Activated T-helper 2 cell treated with anti-CD3 and anti-CD28 coated beads, Interferon-gamma antibody, Interleukin-2, Interleukin-4, amounts not matched to agents 10 μg/mL and 5 μg/mL and 100 μg/mL, durations not matched to agents 14 hours and 24 hours and 36 hours (primary cell): ENCODE measurements around the gene MDK. TPM values are rescaled to one million over a fixed set of nuclear protein-coding genes. Genes with fewer than 3 reads are reported as not detected.

ENCODE experiments used
- DNase-seq: peaks from one replicate; pipeline ENCODE4 v3.0.0; 2021; ENCODE audit warnings: low spot score
- H3K27ac Mint-ChIP-seq: one replicate; pipeline ENCODE4 v1.8.0; 2021; ENCODE audit warnings: mixed read lengths
- H3K27me3 Mint-ChIP-seq: one replicate; pipeline ENCODE4 v1.8.0; 2021; ENCODE audit warnings: low read depth, mixed read lengths
- H3K36me3 Mint-ChIP-seq: one replicate; pipeline ENCODE4 v1.8.0; 2021; ENCODE audit warnings: low read depth, mixed read lengths
- H3K4me1 Mint-ChIP-seq: one replicate; pipeline ENCODE4 v1.8.0; 2021; ENCODE audit warnings: low read depth, mixed read lengths
- H3K4me3 Mint-ChIP-seq: one replicate; pipeline ENCODE4 v1.8.0; 2021; ENCODE audit warnings: low read depth, mild to moderate bottlenecking, moderate library complexity, mixed read lengths
- H3K9me3 Mint-ChIP-seq: one replicate; pipeline ENCODE4 v1.8.0; 2021; ENCODE audit warnings: mixed read lengths
- intact Hi-C: fragments of 100-400 bp; cut with micrococcal nuclease; formaldehyde crosslinking; loops from one replicate; pipeline ENCODE4 v1.15.1; 2023
- total RNA-seq: library from RNA; stranded (reverse); gene quantifications from 2 replicates; pipeline ENCODE4 v1.2.3, GENCODE V29; 2022

Gene MDK
- total RNA-seq, 1 donor from 2014 or later, result 2.8 TPM

DNA sequence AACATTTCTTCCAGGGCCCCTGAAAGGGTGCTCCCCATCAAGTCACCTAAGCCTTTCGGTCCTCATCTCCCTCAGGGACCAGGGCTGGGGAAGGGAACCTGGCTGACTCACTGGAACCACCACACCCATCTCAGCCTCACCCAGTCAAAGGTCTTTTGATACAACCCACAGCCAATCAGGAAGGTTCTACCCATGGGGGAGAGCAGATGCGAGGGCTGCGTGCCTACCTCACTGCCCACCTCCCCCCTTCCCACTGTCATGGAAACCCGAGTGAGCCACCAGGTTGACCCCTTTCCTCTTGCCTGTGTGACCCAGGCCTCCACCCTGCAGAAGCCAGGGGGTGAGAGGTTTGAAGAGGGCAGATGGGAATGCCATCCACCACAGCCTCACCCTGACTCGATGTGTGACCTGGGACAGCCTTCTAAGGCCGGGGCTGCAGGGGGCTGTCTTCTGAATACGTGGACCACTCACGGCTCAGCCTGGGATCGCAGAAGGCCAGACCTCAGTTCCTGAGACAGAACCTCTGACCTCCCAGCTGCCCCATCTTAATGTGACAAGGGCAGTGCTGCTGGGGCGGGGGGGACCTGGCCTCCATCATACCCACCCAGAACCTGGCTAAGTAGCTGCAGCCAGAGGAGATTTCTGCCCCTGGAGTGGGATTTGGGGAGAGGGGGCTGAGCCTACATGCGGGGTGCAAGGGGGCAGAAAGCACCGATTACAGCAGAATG is 2.7 kb downstream of the MDK start:
- no peak for DNase-seq
- no peaks in the 10 kb centered on the region for H3K9me3 Mint-ChIP-seq
- peaks cover 14% of the 10 kb centered on the region for H3K4me1 Mint-ChIP-seq
- H3K4me3 Mint-ChIP-seq, result no peak overlapping the region
- peaks cover 2% of the 10 kb centered on the region for H3K36me3 Mint-ChIP-seq
- intact Hi-C loops, result loop anchor here (10.0 kb wide), 1 partner anchor 321 kb away; the partner anchor contains the start of genes ARHGAP1 and ZNF408
- H3K27me3 Mint-ChIP-seq, result peaks cover 50% of the 10 kb centered on the region
- no peak overlapping the region for H3K27ac Mint-ChIP-seq

DNA sequence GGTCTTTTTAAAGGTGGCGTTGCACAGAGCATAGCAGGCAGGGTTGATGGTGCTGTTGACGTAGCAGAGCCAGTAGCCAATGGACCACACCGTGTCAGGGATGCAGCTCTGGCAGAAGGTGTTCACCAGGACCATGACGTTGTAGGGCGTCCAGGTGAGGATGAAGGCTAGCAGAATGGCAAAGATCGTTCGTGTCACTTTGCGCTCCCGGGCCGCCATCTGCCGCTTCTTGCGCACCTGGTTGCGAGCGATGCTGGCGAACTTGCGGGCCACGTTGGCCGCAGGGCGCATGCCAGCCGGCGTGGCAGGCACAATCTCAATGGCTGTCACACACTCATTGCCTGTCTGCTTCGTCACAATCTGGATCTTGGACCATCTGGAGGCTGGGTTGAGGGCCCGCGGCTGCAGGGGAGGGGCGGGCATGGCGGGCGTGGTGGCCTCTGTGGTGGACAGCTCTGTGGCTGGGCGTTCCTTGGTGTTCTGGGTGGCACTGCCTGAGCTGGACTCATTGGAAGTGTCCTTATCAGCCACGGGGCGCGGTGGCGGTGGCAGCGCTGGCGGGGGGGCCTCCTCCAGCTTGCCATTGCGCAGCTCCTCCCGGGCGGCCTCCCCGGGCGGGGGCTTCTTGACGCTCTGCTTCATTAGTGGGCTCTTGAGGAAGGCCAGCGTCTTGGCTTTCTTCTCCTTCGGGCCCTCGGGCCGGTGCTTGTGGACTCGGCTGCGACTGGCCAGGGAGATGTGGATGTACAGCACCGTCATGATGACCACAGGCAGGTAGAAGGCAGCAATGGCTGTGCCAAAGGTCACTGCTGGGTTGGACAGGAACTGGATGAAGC is 3.9 kb downstream of the MDK start:
- H3K27me3 Mint-ChIP-seq, result peaks cover 63% of the 10 kb centered on the region
- intact Hi-C loops, result loop anchor here (5.0 to 10.0 kb wide), 2 partner anchors 232 to 319 kb away; partner anchors contain the start of genes ARHGAP1, ATG13, HARBI1 and ZNF408

GRCh38 chr11:46386005-46386578 is 4.6 kb downstream of the MDK start:
- H3K36me3 Mint-ChIP-seq, result no peaks in the 10 kb centered on the region
- H3K4me3 Mint-ChIP-seq, result no peak overlapping the region
- no peaks in the 10 kb centered on the region for H3K9me3 Mint-ChIP-seq
- peaks cover 67% of the 10 kb centered on the region for H3K27me3 Mint-ChIP-seq
- no peak for DNase-seq
- intact Hi-C loops, result loop anchor here (5.0 to 10.0 kb wide), 2 partner anchors 231 to 319 kb away; partner anchors contain the start of genes ARHGAP1, ATG13, HARBI1 and ZNF408
- peaks cover 14% of the 10 kb centered on the region for H3K4me1 Mint-ChIP-seq
- H3K27ac Mint-ChIP-seq, result no peak overlapping the region

More for the DNA sequence above, 3.9 kb downstream of the MDK start:
- H3K27ac Mint-ChIP-seq, result no peak overlapping the region
- H3K36me3 Mint-ChIP-seq, result no peaks in the 10 kb centered on the region
- no peaks in the 10 kb centered on the region for H3K9me3 Mint-ChIP-seq
- no peak overlapping the region for H3K4me3 Mint-ChIP-seq
- no peak for DNase-seq
- peaks cover 12% of the 10 kb centered on the region for H3K4me1 Mint-ChIP-seq

GRCh38 chr11:46386674-46387073 is 5.2 kb downstream of the MDK start:
- H3K27me3 Mint-ChIP-seq, result peaks cover 67% of the 10 kb centered on the region
- DNase-seq, result no peak
- peaks cover 14% of the 10 kb centered on the region for H3K4me1 Mint-ChIP-seq
- no peaks in the 10 kb centered on the region for H3K36me3 Mint-ChIP-seq
- H3K4me3 Mint-ChIP-seq, result no peak overlapping the region
- no peaks in the 10 kb centered on the region for H3K9me3 Mint-ChIP-seq
- no peak overlapping the region for H3K27ac Mint-ChIP-seq
- intact Hi-C loops, result loop anchor here (5.0 to 10.0 kb wide), 2 partner anchors 231 to 318 kb away; partner anchors contain the start of genes ARHGAP1, ATG13, HARBI1 and ZNF408

DNA sequence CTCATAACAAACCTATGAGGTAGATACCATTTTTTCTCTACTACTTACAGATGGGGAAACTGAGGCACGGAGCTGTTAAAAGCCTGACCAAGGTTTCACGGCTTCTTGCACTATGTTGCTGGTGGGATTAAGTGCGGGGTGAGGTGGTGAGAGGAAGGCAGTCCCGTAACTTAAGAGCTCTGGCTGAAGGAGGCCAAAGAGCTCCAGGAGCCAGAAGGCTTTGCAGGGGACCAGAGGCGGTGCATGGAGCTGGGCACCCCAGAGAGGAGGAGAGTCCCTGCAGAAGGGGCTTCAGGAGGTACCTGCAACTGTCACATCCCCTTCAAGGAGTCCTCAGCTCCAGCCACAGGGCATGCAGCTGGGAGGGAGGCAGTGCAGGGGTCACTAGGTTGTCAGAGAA is 6.0 kb downstream of the MDK start:
- Mint-ChIP-seq H3K27me3 (peaks cover 62% of the 10 kb centered on the region), H3K9me3 (no peaks in the 10 kb centered on the region), H3K4me1 (peaks cover 11% of the 10 kb centered on the region), H3K4me3 (no peak overlapping the region), H3K27ac (no peak overlapping the region), H3K36me3 (no peaks in the 10 kb centered on the region)
- intact Hi-C loops, result loop anchor here (5.0 to 10.0 kb wide), 2 partner anchors 230 to 317 kb away; partner anchors contain the start of genes ARHGAP1, ATG13, HARBI1 and ZNF408
- no peak for DNase-seq

DNA sequence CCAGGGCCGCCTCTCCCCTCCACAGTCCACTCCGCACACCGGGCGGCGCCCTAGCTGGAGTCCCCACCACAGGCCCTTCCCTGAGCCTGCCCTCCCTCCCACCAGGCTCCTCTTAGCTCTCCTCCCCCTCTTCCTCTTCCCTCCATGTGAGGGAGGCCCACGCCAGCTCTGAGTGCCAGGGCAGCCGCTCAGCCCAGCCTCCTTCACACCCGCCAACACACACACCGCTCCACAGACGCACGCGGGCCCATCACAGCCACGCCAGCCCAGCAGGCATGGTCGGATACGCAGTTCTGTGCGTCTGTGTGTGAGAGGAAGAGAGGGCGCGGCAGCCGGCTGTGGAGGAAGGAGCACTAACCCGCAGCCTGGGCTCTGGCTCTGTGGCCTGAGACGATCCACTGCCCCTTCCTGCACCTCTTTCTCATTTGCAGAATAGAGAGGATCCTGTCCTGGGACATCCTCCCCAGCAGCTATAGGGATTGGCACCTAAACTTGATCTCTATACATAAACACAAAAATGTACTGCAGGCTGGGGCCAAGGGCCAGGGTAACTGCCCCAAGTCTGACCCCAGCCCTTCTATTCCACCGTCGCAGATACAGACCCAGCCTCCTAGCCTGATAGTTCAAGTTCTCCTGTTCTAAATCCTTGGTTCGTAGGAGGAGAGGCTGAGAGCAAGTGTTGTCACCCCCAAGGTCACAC is 6.6 kb downstream of the MDK start:
- Mint-ChIP-seq H3K4me3 (no peak overlapping the region), H3K9me3 (no peaks in the 10 kb centered on the region), H3K27ac (no peak overlapping the region), H3K27me3 (peaks cover 66% of the 10 kb centered on the region), H3K4me1 (peaks cover 16% of the 10 kb centered on the region), H3K36me3 (no peaks in the 10 kb centered on the region)
- intact Hi-C loops, result loop anchor here (2.0 to 10.0 kb wide), 3 partner anchors 141 to 317 kb away; partner anchors contain the start of genes ARHGAP1, ATG13, HARBI1 and ZNF408
- DNase-seq, result no peak

DNA sequence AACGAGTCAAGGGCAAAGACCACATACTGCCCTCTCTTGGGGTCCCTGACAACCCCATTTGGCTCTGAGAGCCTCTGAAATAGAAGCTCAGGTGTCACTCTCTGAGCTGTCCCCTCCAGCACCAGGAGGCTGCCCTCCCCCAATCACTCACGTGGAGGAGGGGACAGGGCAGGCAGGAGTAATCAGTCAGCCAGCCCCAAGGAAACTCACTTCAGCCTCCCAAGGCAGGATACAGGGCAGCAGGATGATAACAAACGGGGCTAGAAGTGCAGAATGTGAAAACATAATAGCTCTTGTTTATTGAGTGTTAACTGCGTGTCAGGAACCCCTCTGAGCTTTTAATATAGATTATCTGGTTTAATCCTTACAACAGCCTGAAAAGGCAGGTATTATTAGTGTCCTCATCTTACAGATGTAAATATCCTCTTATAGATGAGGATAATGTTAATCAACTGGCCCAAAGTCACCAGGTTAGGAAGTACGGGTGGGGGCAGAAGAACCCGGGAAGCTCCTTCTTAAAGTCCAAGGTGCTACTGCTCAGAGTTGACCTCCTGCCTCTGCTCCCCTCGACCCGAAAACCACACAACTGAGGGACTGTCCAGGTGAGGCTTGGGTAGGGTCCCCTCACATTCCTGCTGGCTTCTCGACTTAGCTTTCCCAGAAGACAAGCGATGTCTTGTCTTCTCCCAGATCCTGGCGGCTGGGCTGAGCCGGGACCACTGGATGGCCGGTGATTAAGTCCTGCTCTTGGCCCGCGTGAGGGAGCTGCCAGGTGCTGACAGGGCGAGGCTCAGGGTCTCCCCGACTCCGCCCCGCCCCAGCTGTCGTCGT is 7.4 kb downstream of the MDK start:
- no peaks in the 10 kb centered on the region for H3K9me3 Mint-ChIP-seq
- H3K36me3 Mint-ChIP-seq, result no peaks in the 10 kb centered on the region
- H3K27me3 Mint-ChIP-seq, result peaks cover 67% of the 10 kb centered on the region
- DNase-seq, result no peak
- intact Hi-C loops, result loop anchor here (1.0 to 10.0 kb wide), 4 partner anchors 140 to 316 kb away; partner anchors contain the start of genes ARHGAP1, ATG13, HARBI1 and ZNF408
- no peak overlapping the region for H3K4me3 Mint-ChIP-seq
- no peak overlapping the region for H3K27ac Mint-ChIP-seq
- H3K4me1 Mint-ChIP-seq, result peaks cover 18% of the 10 kb centered on the region

- intact Hi-C loops, result loop anchor here (1.0 to 10.0 kb wide), 4 partner anchors 139 to 315 kb away; partner anchors contain the start of genes ARHGAP1, ATG13, HARBI1 and ZNF408
- Mint-ChIP-seq H3K4me3 (peak overlapping the region; percentile 13), H3K4me1 (peaks cover 18% of the 10 kb centered on the region), H3K9me3 (no peaks in the 10 kb centered on the region), H3K27ac (no peak overlapping the region), H3K27me3 (peaks cover 63% of the 10 kb centered on the region), H3K36me3 (no peaks in the 10 kb centered on the region)
- DNase-seq, result peak; percentile 50
Measured at GRCh38 chr11:46389450-46390330, 8.2 kb downstream of the MDK start.

GRCh38 chr11:46390331-46391171 is 9.1 kb downstream of the MDK start:
- peak overlapping the region; percentile 26 for H3K4me3 Mint-ChIP-seq
- intact Hi-C loops, result no loop called here
- no peak overlapping the region for H3K27ac Mint-ChIP-seq
- no peaks in the 10 kb centered on the region for H3K36me3 Mint-ChIP-seq
- no peak for DNase-seq
- H3K9me3 Mint-ChIP-seq, result no peaks in the 10 kb centered on the region
- peaks cover 18% of the 10 kb centered on the region for H3K4me1 Mint-ChIP-seq
- peaks cover 59% of the 10 kb centered on the region for H3K27me3 Mint-ChIP-seq

DNA sequence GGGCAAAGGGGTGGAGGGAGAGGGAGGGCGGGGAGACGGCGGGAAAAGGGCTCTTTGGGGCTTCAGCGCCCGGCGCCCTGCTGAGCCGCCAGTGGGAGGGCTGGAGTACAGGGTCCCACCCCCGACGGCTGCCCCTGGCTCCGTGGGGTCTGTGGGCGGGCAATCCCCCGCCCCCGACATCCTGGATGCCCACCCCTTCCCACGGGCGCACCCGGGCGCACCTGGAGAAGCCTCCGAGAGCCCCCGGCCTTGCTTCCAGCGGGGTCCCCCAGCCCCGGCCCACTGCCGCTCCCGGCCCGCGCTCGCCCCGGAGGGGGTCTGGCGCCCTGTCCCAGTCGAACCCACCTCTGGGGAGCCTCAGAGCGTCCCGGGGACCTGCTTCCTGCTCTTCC is 9.7 kb downstream of the MDK start:
- intact Hi-C loops, result no loop called here
- no peak overlapping the region for H3K4me3 Mint-ChIP-seq

More for the DNA sequence above, 9.7 kb downstream of the MDK start:
- Mint-ChIP-seq H3K4me1 (peaks cover 18% of the 10 kb centered on the region), H3K36me3 (no peaks in the 10 kb centered on the region), H3K9me3 (no peaks in the 10 kb centered on the region), H3K27ac (no peak overlapping the region), H3K27me3 (peaks cover 56% of the 10 kb centered on the region)
- no peak for DNase-seq
